ENCODE results near the gene SMCO4. TPM values are rescaled to one million over a fixed set of nuclear protein-coding genes. Genes with fewer than 3 reads are reported as not detected.
A peak's percentile ranks its signal among the peaks of the same experiment; 100 is the strongest.

The SMCO4 gene
- total and polyA plus RNA-seq, 2 experiments from 2014 or later = 42.2 to 49.0 TPM

DNA sequence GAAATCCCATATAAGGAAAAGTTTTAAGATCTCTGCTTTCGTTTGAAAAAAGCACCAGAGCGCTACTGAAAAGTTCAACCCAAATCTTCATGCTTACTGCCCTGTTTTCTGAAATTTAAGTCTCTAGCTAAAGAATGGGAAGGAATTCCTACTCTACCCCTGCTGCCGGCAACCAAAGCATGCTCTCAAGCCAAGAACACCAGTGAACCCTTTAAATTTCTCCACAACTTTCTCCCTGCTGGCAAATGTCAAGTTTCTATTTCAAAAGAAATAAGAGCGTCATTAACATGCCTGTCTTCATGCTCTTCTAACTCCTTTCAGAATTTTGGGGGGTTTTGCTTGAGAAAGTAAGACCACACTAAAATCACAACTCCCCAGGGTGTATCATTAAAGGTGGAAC, 6.8 kb upstream of the SMCO4 start (continued):
- no peak for TF ChIP-seq ZNF462 (CRISPR knock-in tag; IDR thresholded peaks at IDR 0.05)

GRCh38 chr11:93548679-93549319, 5.6 kb upstream of the SMCO4 start:
- no peaks in the 10 kb centered on the region for H3K79me2 ChIP-seq (replicated peaks; ENCODE audit: insufficient read depth)
- H3K4me3 Mint-ChIP-seq = no peak overlapping the region
- TF ChIP-seq EZH2phosphoT487 (IDR thresholded peaks at IDR 0.05; ENCODE audit: unreplicated experiment) = no peak
- H3K9me2 ChIP-seq (ENCODE audit: insufficient read depth) = no peaks in the 10 kb centered on the region
- no peaks in the 10 kb centered on the region for H3K36me3 Mint-ChIP-seq (ENCODE audit: low read depth)
- peaks cover 3% of the 10 kb centered on the region for H3K27me3 Mint-ChIP-seq (ENCODE audit: insufficient read depth, low read depth, poor library complexity)
- H2AFZ ChIP-seq = peak overlapping the region; percentile 32; the same call in 1 of the 2 replicates
- H3F3A ChIP-seq (replicated peaks; ENCODE audit: low read depth) = no peaks in the 10 kb centered on the region
- no peak overlapping the region for H3K4me3 ChIP-seq
- peaks cover 30% of the 10 kb centered on the region for H3K4me1 Mint-ChIP-seq
- ATAC-seq (no peak), DNase-seq (ENCODE audit: low spot score) (no peak)
- no peaks in the 10 kb centered on the region for H3K36me3 ChIP-seq (ENCODE audit: insufficient read depth)
- H4K20me1 ChIP-seq (replicated peaks; ENCODE audit: insufficient read depth) = no peaks in the 10 kb centered on the region
- H3K4me2 ChIP-seq = no peak overlapping the region
- H3K9me3 Mint-ChIP-seq = no peaks in the 10 kb centered on the region
- no peak overlapping the region for H3K27ac ChIP-seq (ENCODE audit: low read depth)
- peaks cover 21% of the 10 kb centered on the region for H3K4me1 ChIP-seq (ENCODE audit: insufficient read depth)
- no peak overlapping the region for H3K27ac Mint-ChIP-seq
- no peaks in the 10 kb centered on the region for H3K27me3 ChIP-seq (ENCODE audit: insufficient read depth)

GRCh38 chr11:93547773-93548172, 4.6 kb upstream of the SMCO4 start:
- Histone ChIP-seq H3K4me3 (no peak overlapping the region), H4K20me1 (replicated peaks; ENCODE audit: insufficient read depth) (no peaks in the 10 kb centered on the region), H3K79me2 (replicated peaks; ENCODE audit: insufficient read depth) (no peaks in the 10 kb centered on the region), H3K4me2 (no peak overlapping the region), H3K27ac (ENCODE audit: low read depth) (no peak overlapping the region), H2AFZ (0 out of 2 replicates have a peak overlapping the region, but pooled peaks have one; percentile 56), H3K9me2 (ENCODE audit: insufficient read depth) (no peaks in the 10 kb centered on the region), H3K27me3 (ENCODE audit: insufficient read depth) (no peaks in the 10 kb centered on the region), H3K36me3 (ENCODE audit: insufficient read depth) (no peaks in the 10 kb centered on the region), H3K4me1 (ENCODE audit: insufficient read depth) (peaks cover 22% of the 10 kb centered on the region), H3F3A (replicated peaks; ENCODE audit: low read depth) (no peaks in the 10 kb centered on the region)
- H3K27ac Mint-ChIP-seq = no peak overlapping the region
- H3K9me3 Mint-ChIP-seq = no peaks in the 10 kb centered on the region
- TF ChIP-seq STAT1 (IDR thresholded peaks at IDR 0.05; ENCODE audit: unreplicated experiment) = no peak
- TF ChIP-seq ZNF462 (CRISPR knock-in tag; IDR thresholded peaks at IDR 0.05) = no peak
- H3K27me3 Mint-ChIP-seq (ENCODE audit: insufficient read depth, low read depth, poor library complexity) = peaks cover 7% of the 10 kb centered on the region
- no peak for ATAC-seq
- no peaks in the 10 kb centered on the region for H3K36me3 Mint-ChIP-seq (ENCODE audit: low read depth)
- H3K4me3 Mint-ChIP-seq = no peak overlapping the region
- H3K4me1 Mint-ChIP-seq = peaks cover 34% of the 10 kb centered on the region
- DNase-seq (ENCODE audit: low spot score) = no peak

Data from GM23338 (cell line).